Activated CD4-positive, CD25-positive, alpha-beta regulatory T cell treated with anti-CD3 and anti-CD28 coated beads, Interleukin-2, amount 50 U/mL, for 16 hours (primary cell): ENCODE results near the gene TMOD1.
"Not testable (repeated sequence)": the region's sequence is repeated elsewhere in the genome, so short reads cannot be mapped to it uniquely, and the experiment has no call there.

Source experiments
- DNase-seq: peaks from one replicate; pipeline ENCODE4 v3.0.0-alpha.2; 2020; ENCODE audit warnings: low read depth, low spot score

TMOD1 gene

DNA sequence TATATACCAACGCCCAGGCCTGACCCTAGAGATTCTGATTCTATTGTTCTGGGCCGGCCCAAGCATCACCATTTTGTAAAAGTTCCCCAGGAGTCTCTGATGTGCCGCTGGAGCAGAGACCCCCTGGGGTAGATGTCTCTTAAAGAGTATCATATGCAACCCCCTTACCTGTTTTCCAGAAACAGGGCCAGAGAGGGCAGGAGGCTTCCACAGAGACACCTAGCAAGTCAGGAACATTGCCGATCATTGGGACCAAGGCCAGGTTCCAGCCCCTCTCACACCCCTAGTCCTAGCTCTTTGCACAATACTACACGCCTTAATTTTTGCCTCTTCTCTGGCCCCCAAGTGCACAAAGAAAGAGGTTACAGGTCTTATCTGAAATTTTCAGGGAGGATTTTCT, 63.8 kb downstream of the TMOD1 start:
- DNase-seq = no peak

DNA sequence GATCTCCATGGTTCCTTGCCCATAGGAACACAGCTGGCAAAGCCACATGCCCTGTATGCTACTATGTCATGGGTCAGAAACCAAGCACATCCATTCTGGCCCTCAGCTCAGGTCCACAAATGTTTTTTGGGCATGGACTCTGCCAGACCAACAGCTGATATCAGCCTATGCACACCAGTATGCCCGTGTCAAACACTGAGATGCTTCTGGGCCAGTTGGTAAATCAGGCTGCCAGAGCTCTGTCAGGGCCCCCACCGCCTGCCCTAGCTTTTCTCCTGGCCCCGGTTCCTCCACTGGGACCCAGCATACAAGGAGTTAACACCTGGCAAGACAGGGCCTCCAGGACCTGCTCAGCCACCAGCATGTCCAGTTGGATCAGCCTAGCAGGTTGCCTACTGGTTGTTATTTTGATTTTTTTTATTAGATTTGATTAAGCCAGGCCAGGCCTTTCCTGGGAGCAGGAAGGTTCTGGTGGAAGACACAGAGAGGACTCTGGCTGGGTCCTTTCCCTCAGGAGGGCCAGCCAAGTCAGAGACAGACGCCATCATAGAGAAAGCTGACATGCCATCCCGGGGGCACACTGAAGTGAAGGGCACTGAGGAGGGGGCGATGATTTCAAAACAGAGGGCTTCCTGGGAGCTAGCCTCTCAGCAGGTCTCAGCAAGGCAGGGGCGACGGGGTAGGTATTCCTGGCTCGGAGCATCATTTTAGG, 65.9 kb downstream of the TMOD1 start:
- no peak for DNase-seq

- no peak for DNase-seq
These were observed 66.4 kb downstream of the TMOD1 start for GRCh38 chr9:97567894-97568202.

DNA sequence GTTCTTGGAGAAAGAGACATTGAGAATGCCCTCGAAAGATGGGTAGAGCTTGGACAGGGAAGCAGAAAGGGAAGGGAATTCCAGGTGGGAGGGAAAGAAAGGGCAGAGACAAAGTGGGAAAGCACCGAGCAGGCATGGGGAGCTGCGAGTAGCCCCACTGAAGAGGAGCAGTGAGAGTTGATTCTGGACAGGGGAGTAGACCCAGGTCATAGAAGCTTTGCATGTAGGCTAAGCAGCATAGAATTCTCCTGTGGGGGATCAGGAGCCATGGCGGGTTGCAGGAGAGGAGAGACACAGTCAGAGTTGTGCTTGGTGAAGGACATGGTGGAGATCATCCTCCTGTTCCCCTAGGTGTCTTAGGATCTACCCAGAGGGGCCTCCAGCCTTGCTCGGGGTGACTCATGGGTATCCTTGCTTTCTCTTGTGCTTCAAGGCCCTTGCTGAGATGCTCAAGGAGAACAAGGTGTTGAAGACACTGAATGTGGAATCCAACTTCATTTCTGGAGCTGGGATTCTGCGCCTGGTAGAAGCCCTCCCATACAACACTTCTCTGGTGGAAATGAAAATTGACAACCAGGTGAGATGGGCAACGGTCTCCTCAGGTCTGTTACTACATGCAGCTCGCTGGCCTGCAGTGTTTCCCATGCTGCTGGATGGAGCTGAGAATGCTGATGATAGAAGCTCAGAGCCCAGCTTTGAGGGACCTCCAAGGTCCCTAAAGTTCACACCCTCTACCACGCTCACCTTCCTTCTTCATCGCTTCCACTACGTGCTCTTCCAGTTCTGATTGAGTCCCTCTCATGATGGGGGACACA, 67.2 kb downstream of the TMOD1 start:
- no peak for DNase-seq

DNA sequence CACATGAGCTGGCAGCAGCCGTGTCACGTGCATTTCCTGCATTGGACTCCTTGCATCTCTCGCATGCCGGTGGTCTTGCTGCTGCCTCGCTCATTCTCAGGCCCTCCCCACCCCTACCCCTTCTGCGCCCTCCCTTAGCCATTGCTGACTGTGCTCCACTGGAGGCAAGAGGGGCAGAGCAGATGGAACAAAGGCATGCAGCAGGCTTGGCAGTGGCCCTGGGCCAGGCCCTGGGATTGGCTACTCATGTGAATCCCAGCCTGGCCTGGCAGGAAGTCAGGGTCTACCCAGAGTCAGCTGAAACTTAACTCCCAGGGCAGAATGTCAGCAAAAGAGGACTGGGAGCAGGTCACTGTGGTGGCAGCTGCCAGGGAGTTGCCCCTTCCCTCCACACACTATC, 69.4 kb downstream of the TMOD1 start:
- no peak for DNase-seq

DNA sequence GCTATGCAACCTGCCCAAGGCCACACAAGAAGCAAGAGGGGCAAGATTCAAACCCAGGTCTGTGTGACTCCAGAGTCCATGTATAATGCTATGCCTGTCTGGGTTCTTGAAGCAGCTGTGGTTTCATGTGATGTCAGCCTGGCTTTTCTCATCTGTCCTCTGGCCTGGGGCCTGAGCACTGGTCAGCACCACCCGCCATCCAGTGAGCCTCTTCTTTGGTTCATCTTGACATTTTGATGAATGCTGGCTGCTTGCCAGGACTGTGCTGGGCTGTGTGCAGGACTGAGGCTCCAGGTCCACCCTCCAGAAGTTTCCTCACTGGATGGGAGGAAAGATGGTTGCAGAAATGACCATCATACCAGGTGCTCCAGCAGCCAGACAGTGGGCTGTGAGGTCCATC, 70.2 kb downstream of the TMOD1 start:
- no peak for DNase-seq

DNA sequence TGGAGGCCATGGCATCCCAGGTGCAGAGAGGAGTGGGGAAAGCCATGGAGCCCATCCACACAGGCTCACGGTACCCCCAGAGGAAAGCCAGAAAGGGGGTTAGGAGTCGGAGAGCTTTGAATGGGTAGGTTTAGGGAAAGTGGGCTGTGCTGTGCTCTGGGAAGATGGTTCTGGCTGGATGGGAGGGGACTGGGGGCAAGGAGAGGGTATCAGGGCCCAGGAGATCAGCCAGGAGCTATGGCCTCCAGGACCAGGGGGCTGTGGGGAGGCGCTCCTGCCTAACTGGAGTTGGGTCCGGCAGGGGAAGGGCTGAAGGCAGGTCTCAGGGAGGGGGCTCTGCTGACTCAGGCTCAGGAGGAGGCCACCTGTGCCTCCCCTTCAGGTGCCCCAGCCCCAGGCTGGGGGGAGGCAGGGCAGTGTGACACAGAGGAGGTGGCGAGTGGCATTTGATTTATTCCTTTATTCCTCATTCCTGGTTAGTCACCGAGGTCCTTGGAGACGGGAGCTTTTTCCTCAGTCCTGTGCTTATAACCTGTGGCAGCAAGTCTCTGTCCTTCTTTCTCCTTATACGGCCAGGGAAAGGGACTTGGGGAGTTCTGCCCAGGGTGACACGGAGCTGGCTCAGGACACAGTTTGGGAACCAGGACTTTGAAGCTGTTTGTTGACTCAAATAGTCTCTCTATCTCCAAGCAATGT, 70.9 kb downstream of the TMOD1 start:
- no peak for DNase-seq

DNA sequence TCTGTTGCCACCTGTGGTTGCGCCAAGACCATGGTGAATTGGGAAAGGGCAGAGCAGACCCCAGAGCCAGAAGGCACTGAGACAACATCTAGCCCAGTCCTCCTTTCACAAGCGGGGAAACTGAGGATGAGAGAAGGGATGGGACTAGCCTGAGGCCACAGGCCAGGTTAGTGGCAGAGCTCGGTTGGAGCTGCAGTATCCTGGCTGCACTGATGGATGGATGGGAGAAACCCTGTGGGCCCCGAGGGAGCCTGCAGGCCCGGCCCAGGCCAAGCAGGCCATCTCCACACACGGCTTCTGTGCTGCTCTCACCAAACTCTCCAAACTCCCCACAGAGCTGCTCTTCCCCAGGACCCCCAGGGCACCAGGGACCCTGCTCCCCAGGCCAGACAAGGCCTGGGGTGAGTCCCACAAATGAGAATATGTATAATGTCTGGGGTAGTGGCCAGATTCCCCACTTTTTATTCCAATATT, 71.5 kb downstream of the TMOD1 start:
- no peak for DNase-seq

DNA sequence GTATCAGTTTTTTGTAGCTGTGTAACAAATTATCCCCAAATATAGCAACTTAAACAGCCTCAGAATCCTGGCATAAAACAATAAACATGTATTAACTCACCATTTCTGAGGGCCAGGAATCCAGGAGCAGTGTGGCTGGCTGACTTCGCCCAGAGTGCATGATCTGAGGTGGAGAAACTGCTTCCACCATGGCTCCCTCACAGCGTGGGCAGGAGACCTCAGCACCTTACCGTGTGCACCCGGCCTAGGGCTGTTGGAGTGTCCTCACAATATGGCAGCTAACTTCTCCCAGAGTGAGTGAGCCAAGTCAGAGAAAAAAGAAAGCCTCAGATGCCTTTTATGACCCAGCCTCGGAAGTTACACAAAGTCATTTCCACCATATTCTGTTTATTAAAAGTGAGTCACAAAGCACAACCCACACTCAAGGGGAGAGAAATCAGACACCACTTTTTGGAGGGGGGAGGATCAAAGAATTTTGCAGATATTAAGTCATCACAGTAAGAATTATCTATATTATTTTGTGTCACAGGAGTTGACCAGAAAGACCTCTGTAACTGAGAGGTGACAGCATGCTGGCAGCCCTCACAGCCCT, 72.1 kb downstream of the TMOD1 start:
- DNase-seq = no peak

GRCh38 chr9:97574101-97574571, 72.7 kb downstream of the TMOD1 start:
- DNase-seq = not testable (repeated sequence)

DNA sequence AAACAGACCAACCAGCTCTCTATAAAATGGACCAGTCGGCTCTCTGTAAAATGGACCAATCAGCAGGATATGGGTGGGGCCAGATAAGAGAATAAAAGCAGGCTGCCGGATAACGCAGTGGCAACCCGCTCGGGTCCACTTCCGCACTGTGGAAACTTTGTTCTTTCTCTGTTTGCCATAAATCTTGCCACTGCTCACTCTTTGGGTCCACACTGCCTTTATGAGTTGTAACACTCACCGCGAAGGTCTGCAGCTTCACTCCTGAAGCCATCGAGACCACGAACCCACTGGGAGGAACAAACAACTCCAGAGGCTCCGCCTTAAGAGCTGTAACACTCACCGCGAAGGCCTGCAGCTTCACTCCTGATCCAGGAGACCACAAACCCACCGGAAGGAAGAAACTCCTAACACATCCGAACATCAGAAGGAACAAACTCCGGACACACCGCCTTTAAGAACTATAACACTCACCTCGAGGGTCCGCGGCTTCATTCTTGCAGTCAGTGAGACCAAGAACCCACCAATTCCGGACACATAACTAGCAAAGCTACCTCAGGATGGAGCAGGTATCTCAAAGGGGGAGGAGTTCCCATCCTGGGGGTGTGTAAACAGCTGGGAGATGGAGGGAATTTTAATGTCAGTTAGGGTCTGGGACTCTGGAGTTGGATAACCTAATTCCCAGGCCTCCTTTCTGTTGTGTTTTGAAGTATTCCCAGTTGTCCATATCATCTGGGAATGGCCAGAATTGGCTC, 73.6 kb downstream of the TMOD1 start:
- DNase-seq = not testable (repeated sequence)

DNA sequence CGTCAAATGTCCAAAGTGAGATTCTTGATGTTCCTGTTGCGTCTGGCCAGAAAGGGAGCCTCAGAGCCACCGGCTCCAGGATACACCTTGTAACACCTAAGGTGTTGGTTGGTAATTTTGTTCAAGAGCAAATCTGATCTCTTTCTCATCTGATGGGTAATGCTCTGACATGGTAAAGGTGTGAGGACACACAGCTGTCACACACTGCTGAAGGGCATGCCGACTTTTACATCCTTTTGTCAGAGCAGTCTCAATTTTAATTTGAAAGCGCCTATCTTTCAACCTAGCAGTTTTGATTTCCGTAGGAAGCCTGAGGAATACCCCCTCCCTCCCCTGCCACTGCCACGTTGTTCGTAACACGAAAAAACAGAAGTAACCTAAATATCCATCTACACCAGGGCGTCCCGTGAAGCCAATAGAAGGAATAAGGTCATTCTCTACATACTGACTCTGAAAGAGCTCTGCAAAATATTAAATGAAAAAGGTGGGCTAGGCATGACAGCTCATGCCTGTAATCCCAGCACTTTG, 74.3 kb downstream of the TMOD1 start:
- DNase-seq = no peak

DNA sequence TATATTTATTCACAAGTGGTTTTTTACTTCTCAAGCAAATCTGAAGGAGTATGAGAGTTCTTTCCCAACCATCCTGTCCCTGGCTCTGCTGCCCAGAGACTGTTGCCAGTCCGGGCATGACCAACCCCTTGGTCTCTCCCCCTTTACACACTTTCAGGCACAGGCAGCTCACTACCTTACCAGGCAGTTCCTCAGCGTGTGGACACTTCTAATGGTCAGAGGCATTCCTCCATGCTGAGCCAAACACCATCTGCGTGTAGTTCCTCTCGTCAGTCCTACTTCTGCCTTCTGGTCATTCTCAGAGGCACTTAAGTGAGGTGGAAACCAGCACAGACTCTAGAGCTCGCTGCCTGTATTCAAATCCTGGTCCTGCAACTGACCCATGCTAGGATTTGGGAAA, 75.6 kb downstream of the TMOD1 start:
- DNase-seq = no peak

- DNase-seq = no peak
These were observed 77.4 kb downstream of the TMOD1 start for GRCh38 chr9:97578846-97579245.

GRCh38 chr9:97579914-97580313, 78.4 kb downstream of the TMOD1 start:
- DNase-seq = no peak

GRCh38 chr9:97581590-97581989, 80.1 kb downstream of the TMOD1 start:
- DNase-seq = not testable (repeated sequence)

- DNase-seq = not testable (repeated sequence)
These were observed 83.3 kb downstream of the TMOD1 start for GRCh38 chr9:97584778-97585177.

DNA sequence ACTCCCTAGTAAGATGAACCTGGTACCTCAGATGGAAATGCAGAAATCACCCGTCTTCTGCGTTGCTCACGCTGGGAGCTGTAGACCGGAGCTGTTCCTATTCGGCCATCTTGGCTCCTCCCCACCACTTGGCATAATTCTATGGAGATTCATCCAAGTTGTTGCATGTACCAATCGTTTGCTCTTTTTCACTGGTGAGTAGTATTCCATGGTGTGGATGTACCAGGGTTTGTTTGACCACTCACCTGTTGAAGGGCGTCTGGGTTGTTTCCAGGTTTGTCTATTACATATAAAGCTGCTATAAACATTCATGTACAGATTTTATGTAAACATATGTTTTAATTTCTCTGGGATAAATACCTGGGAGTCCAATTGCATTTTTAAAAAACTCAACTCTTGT, 85.4 kb downstream of the TMOD1 start:
- DNase-seq = not testable (repeated sequence)

GRCh38 chr9:97591535-97591934, 90.1 kb downstream of the TMOD1 start:
- DNase-seq = no peak

DNA sequence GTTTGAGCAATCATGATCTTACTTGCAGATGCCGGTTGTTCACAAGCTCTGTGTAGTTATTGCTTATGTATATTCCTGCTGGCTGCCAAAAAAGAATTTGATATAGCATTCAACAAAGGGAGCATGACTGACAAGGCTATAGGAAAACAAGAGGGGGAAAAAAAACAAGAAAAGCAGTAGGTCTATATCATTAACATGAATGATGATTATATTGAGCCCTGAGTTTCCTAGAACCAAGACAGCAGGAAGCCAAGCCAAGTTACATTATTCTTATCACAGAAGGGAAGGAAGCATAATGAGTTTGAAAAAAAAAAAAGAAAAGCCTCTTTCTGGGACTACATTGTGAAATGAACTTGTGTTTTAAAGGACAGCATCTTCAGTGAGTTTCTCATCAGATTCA, 90.7 kb downstream of the TMOD1 start:
- no peak for DNase-seq

DNA sequence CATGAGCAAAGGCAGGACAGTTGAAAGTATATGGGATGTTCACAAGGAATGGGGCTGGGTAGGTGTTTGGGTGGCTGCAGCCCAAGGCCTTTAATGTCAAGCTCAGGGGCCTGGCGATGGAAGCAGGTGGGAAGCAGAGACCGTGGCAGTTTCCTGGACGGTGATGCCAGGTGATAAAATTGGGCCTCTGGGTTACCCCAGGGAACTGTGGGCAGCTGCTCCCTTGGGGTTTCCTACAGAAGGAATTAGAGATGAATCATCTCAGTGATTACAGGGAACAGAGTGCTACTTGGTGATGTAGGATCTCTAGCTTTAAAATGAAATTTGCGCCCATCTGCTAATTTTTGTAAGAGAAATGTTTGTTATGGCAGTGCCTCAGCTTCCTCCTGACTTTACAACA, 92.5 kb downstream of the TMOD1 start:
- DNase-seq = no peak
